MM.1S (cell line): Measurements from ENCODE around the gene TSPYL1.

Experiments used
- EZH2 ChIP-seq: fragments of 300-600 bp; sonication (generic); optimal IDR thresholded peaks from 2 replicates; pipeline ENCODE3; 2017; ENCODE audit warnings: low read depth, mild to moderate bottlenecking, antibody characterized with exemption, low read length, mixed read lengths
- TF ChIP-seq, protein P1 (sequence below): fragments of 300-600 bp; sonication (generic); IDR thresholded peaks from 2 replicates; pipeline ENCODE4 v1.5.1; 2016; ENCODE audit warnings: antibody characterized with exemption, low read length, mixed read lengths

DNA sequence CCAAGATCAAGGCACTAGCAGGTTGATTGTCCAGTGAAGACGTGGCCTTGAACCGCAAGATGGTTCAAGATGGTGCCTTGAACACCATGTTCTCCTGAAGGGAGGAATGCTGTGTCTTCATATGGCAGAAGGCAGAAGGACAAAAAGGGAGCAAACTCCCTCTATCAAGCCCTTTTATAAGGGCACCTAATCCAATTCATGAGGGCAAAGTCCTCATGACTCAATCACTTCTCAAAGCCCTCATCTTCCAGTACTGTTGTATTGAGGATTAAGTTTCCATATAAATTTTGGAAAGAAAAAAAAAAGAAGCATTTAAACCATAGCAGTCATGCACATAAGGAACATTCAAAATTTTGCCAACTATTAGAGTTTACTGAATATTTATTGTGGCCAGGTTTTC is 29.9 kb upstream of the TSPYL1 start:
- TF ChIP-seq, protein P1, sequence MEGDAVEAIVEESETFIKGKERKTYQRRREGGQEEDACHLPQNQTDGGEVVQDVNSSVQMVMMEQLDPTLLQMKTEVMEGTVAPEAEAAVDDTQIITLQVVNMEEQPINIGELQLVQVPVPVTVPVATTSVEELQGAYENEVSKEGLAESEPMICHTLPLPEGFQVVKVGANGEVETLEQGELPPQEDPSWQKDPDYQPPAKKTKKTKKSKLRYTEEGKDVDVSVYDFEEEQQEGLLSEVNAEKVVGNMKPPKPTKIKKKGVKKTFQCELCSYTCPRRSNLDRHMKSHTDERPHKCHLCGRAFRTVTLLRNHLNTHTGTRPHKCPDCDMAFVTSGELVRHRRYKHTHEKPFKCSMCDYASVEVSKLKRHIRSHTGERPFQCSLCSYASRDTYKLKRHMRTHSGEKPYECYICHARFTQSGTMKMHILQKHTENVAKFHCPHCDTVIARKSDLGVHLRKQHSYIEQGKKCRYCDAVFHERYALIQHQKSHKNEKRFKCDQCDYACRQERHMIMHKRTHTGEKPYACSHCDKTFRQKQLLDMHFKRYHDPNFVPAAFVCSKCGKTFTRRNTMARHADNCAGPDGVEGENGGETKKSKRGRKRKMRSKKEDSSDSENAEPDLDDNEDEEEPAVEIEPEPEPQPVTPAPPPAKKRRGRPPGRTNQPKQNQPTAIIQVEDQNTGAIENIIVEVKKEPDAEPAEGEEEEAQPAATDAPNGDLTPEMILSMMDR = no peak
- no peak for TF ChIP-seq EZH2
